Measurements from ENCODE around the gene SYNM. TPM values are rescaled to one million over a fixed set of nuclear protein-coding genes. Genes with fewer than 3 reads are reported as not detected.

Gene SYNM
- total and polyA plus RNA-seq, 2 experiments from 2014 or later: 0.74 to 3.5 TPM

GRCh38 chr15:99103279-99103678, 1.6 kb upstream of the SYNM start:
- H3K4me3 Mint-ChIP-seq: no peak overlapping the region
- no peak overlapping the region for H3K4me3 ChIP-seq
- DNase-seq (ENCODE audit: low spot score): no peak
- no peaks in the 10 kb centered on the region for H3K36me3 ChIP-seq (ENCODE audit: insufficient read depth)
- TF ChIP-seq NANOG (IDR thresholded peaks at IDR 0.05; ENCODE audit: borderline replicate concordance) (no peak), EZH2 (IDR thresholded peaks at IDR 0.05; ENCODE audit: low read depth, unreplicated experiment) (no peak), JUNB (IDR thresholded peaks at IDR 0.05; ENCODE audit: unreplicated experiment) (no peak), POLR2AphosphoS5 (IDR thresholded peaks at IDR 0.05; ENCODE audit: low read depth) (no peak), EZH2phosphoT487 (IDR thresholded peaks at IDR 0.05; ENCODE audit: unreplicated experiment) (no peak), STAT1 (IDR thresholded peaks at IDR 0.05; ENCODE audit: unreplicated experiment) (no peak), ETS1 (IDR thresholded peaks at IDR 0.05) (no peak), CTCF (conservative IDR thresholded peaks at IDR 0.05; ENCODE audit: low read depth in 2 of 2) (no peak), CREB1 (CRISPR knock-in tag; IDR thresholded peaks at IDR 0.05; ENCODE audit: low read depth) (no peak), ZNF331 (CRISPR knock-in tag; IDR thresholded peaks at IDR 0.05; ENCODE audit: low read depth) (no peak), REST (IDR thresholded peaks at IDR 0.05; ENCODE audit: unreplicated experiment) (no peak), ZNF114 (CRISPR knock-in tag; IDR thresholded peaks at IDR 0.05) (no peak), ZNF462 (CRISPR knock-in tag; IDR thresholded peaks at IDR 0.05) (no peak)
- H3K79me2 ChIP-seq (replicated peaks; ENCODE audit: insufficient read depth): no peaks in the 10 kb centered on the region
- H3K9me2 ChIP-seq (ENCODE audit: insufficient read depth): no peaks in the 10 kb centered on the region
- no peak overlapping the region for H3K27ac Mint-ChIP-seq
- no peaks in the 10 kb centered on the region for H3K36me3 Mint-ChIP-seq (ENCODE audit: low read depth)
- H3K27me3 Mint-ChIP-seq (ENCODE audit: insufficient read depth, low read depth, poor library complexity): peaks cover 41% of the 10 kb centered on the region
- H4K20me1 ChIP-seq (replicated peaks; ENCODE audit: insufficient read depth): peaks cover 5% of the 10 kb centered on the region; the same call in 1 of the 2 replicates
- H3F3A ChIP-seq (replicated peaks; ENCODE audit: low read depth): 0 out of 2 replicates have a peak, but pooled peaks cover 9% of the 10 kb centered on the region
- peaks cover 5% of the 10 kb centered on the region; the same call in 2 of the 3 replicates for H3K4me1 Mint-ChIP-seq
- peaks cover 60% of the 10 kb centered on the region for H3K27me3 ChIP-seq (ENCODE audit: insufficient read depth)
- ATAC-seq: no peak
- no peak overlapping the region for H3K27ac ChIP-seq (ENCODE audit: low read depth)
- H3K9me3 Mint-ChIP-seq: no peaks in the 10 kb centered on the region
- H3K4me1 ChIP-seq (ENCODE audit: insufficient read depth): no peaks in the 10 kb centered on the region
- H3K4me2 ChIP-seq: no peak overlapping the region
- H2AFZ ChIP-seq: no peak overlapping the region
